Measurements from ENCODE around the gene ZNF497.

ZNF497 gene

GRCh38 chr19:58304748-58305064 is 57.8 kb downstream of the ZNF497 start:
- no peak for DNase-seq

All from NCI-H524 treated with DMSO at 0.1 percent for 48 hours (cell line).